K562 (cell line): Measurements from ENCODE around the gene EHBP1. TPM values are rescaled to one million over a fixed set of nuclear protein-coding genes. Genes with fewer than 3 reads are reported as not detected.

Source experiments
- ARHGAP35 ChIP-seq: fragments of 450-650 bp; IDR thresholded peaks from 2 replicates; pipeline ENCODE4 v1.6.1; 2018; ENCODE audit not compliant: partially characterized antibody
- CBFB ChIP-seq: sonication (generic); formaldehyde crosslinking; IDR thresholded peaks from 2 replicates; pipeline ENCODE4 v1.4.0; 2020; ENCODE audit warnings: mild to moderate bottlenecking, missing genetic modification reagents
- CUX1 ChIP-seq: fragments of 200-800 bp; sonication (Bioruptor generic); IDR thresholded peaks from 2 replicates; pipeline ENCODE4 v1.6.1; 2016; ENCODE audit warnings: missing genetic modification characterization, missing compliant biosample characterization
- E2F4 ChIP-seq: sonication (generic); formaldehyde crosslinking; IDR thresholded peaks from 2 replicates; pipeline ENCODE4 v1.8.0; 2022; ENCODE audit warnings: mild to moderate bottlenecking, low read depth, missing genetic modification reagents
- HCFC1 ChIP-seq: IDR thresholded peaks from 2 replicates; pipeline ENCODE4 v1.6.1; 2012; ENCODE audit warnings: low read depth, low read length, improper control_type of control experiment
- HDAC8 ChIP-seq: fragments of 450-650 bp; IDR thresholded peaks from 2 replicates; pipeline ENCODE4 v1.6.1; 2016; ENCODE audit warnings: mild to moderate bottlenecking, missing genetic modification characterization, moderate library complexity, missing compliant biosample characterization
- MITF ChIP-seq: IDR thresholded peaks from 2 replicates; pipeline ENCODE4 v1.6.1; 2014; ENCODE audit warnings: antibody characterized with exemption
- MYC ChIP-seq, 2 experiments: fragments of 250-450 bp in 1 of 2; sonication (Bioruptor Pico) in 1 of 2; IDR thresholded peaks; 2 replicates each; pipeline versions ENCODE4 v1.5.1 to v1.6.1; 2012 to 2021; ENCODE audit warnings: low read depth in 2 of 2, borderline replicate concordance in 1 of 2, improper control_type of control experiment in 1 of 2, low read length in 1 of 2, mild to moderate bottlenecking in 1 of 2, moderate library complexity in 1 of 2
- NFIC ChIP-seq: fragments of 450-650 bp; IDR thresholded peaks from 2 replicates; pipeline ENCODE4 v1.6.1; 2017; ENCODE audit warnings: mild to moderate bottlenecking, inconsistent platforms
- POLR2AphosphoS5 ChIP-seq: IDR thresholded peaks from 2 replicates; pipeline ENCODE4 v1.6.1; 2011; ENCODE audit warnings: mild to moderate bottlenecking, low read depth, low read length, moderate library complexity; ENCODE audit not compliant: control insufficient read depth, insufficient read depth
- RAD21 ChIP-seq, 2 experiments: fragments of 250-450 bp in 1 of 2; fragments of 450-650 bp in 1 of 2; sonication (Bioruptor Pico) in 1 of 2; formaldehyde crosslinking in 1 of 2; IDR thresholded peaks in 1 of 2; conservative IDR thresholded peaks in 1 of 2; 2 replicates each; pipeline versions ENCODE4 v1.4.0 to v1.8.0; 2020 to 2022; ENCODE audit warnings: mild to moderate bottlenecking in 2 of 2, moderate library complexity in 1 of 2
- SAP30 ChIP-seq: fragments of 200-600 bp; sonication (generic); IDR thresholded peaks from 2 replicates; pipeline ENCODE4 v1.6.1; 2012; ENCODE audit warnings: borderline replicate concordance, low read depth, mild to moderate bottlenecking, moderate library complexity, low read length, control low read depth, inconsistent platforms; ENCODE audit not compliant: insufficient read depth, poor library complexity, severe bottlenecking
- STAT5B ChIP-seq: fragments of 250-450 bp; sonication (Bioruptor Pico); IDR thresholded peaks from 2 replicates; pipeline ENCODE4 v1.8.0; 2021; ENCODE audit warnings: mild to moderate bottlenecking, inconsistent platforms
- TEAD2 ChIP-seq: fragments of 450-650 bp; IDR thresholded peaks from 2 replicates; pipeline ENCODE4 v1.6.1; 2016; ENCODE audit warnings: missing genetic modification characterization, control low read depth, missing compliant biosample characterization
- ZBTB9 ChIP-seq: fragments of 450-650 bp; formaldehyde crosslinking; IDR thresholded peaks from 2 replicates; pipeline ENCODE4 v1.4.0; 2020; ENCODE audit warnings: mild to moderate bottlenecking, moderate library complexity
- ZNF707 ChIP-seq: fragments of 250-450 bp; sonication (Bioruptor Pico); conservative IDR thresholded peaks from 2 replicates; pipeline ENCODE4 v1.8.0; 2022; ENCODE audit warnings: inconsistent platforms, mild to moderate bottlenecking, moderate library complexity
- polyA plus RNA-seq, 8 experiments: library from polyadenylated mRNA; depleted of rRNA in 4 of 8; stranded (reverse) in 5 of 8; unstranded in 3 of 8; fragments of >200 nt; fragmentation: Nextera tagmentation in 2 of 8; fragmentation: Illumina TruSeq in 1 of 8; extraction: Ambion mirVana in 2 of 8; extraction: Trizol in 1 of 8; gene quantifications; 2 replicates each; pipeline versions ENCODE4 v1.2.1 to v1.2.3, GENCODE V29; 2011 to 2014; ENCODE audit warnings: inconsistent platforms in 1 of 8, missing spikeins in 1 of 8
- total RNA-seq, 7 experiments: library from RNA; depleted of rRNA in 6 of 7; stranded (reverse); fragments of >200 nt in 6 of 7; fragmentation: Illumina TruSeq in 2 of 7; extraction: Trizol in 2 of 7; gene quantifications; 2 replicates each; pipeline versions ENCODE4 v1.2.1 to v1.2.3, GENCODE V29; 2011 to 2021; ENCODE audit warnings: low replicate concordance in 1 of 7

EHBP1 gene
- total and polyA plus RNA-seq, 9 of the 15 experiments (the other 6 are each of a cell fraction or from before 2014, with no cell fraction given) = 8.9 to 26.6 (median 19.3) TPM

- TF ChIP-seq CBFB (CRISPR knock-in tag) (no peak), HDAC8 (no peak), NFIC (peak; percentile 16; the same call in 1 of the 2 replicates), MYC (IDR thresholded peaks at IDR 0.05; ENCODE audit: low read depth, low read length) (peak; percentile 44), MYC (CRISPR knock-in tag; IDR thresholded peaks at IDR 0.05; ENCODE audit: borderline replicate concordance, low read depth) (no peak), ARHGAP35 (no peak), RAD21 (CRISPR knock-in tag; conservative IDR thresholded peaks at IDR 0.05 in 1 of 2, IDR thresholded peaks at IDR 0.05 in 1 of 2) (0 out of 4 replicates have a peak, but pooled peaks of 1 of the 2 experiments have one; percentile 11), ZBTB9 (CRISPR knock-in tag) (0 out of 2 replicates have a peak, but pooled peaks have one; percentile 30), MITF (no peak), E2F4 (CRISPR knock-in tag) (no peak), STAT5B (CRISPR knock-in tag) (no peak), TEAD2 (peak; percentile 61; the same call in 1 of the 2 replicates), POLR2AphosphoS5 (peak; percentile 46; the same call in 1 of the 2 replicates), CUX1 (no peak), SAP30 (peak; percentile 32), ZNF707 (CRISPR knock-in tag) (no peak), HCFC1 (peak; percentile 26)
Measured at GRCh38 chr2:62705007-62705829, at the start of gene EHBP1 (continued).
